Activated naive CD4-positive, alpha-beta T cell (primary cell): Measurements from ENCODE around the gene MYH3.
"Not testable (repeated sequence)": the region's sequence is repeated elsewhere in the genome, so short reads cannot be mapped to it uniquely, and the experiment has no call there.

Source experiments
- DNase-seq, 4 experiments: peaks; one replicate each; lab custom pipeline; 2025; lab: John Stamatoyannopoulos, UW

Gene MYH3

DNA sequence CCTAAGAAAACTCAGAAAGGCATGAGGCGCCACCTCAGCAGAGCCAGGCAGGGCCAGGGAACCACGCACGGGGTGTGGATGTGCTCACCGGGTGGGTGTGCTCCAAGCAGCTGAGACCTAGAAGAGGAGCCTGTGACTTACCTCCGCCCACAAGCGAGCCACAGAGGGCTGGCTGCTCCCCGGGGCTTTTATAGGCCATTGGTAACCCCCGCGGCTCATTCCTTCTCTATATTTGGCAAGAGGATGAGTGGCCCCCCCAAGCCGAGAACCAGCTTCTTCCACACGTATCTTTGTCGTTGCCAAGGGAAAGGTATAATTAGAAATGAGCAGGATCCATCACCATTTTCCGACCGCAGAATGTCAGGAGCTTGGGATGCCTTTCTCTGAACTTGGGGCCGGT, at the start of gene MYH3:
TSS of gene MYH3 (minus strand) at position 162 of the 400 bp plus-strand sequence. CDS start 2,245 bp downstream, outside the sequence.
- no peak for DNase-seq

DNA sequence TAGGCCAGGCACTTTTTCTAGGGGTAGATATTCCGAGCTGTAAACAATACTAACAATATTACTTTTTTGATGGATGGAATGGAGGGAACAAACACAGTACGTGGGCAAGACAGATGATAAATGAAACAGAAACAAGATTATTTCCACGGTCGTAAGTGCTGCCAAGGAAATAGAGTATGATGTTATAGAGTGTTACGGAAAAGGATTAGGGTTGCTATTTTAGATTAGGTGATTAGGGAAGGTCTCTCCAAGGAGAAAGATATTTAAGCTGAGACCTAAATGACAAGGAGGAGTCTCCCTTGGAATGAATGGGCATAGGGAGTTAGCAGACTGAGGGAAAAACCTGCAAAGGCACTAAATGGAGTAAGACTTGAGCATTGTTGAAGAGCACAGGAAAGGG, 48.6 kb upstream of the MYH3 start:
- no peak for DNase-seq

DNA sequence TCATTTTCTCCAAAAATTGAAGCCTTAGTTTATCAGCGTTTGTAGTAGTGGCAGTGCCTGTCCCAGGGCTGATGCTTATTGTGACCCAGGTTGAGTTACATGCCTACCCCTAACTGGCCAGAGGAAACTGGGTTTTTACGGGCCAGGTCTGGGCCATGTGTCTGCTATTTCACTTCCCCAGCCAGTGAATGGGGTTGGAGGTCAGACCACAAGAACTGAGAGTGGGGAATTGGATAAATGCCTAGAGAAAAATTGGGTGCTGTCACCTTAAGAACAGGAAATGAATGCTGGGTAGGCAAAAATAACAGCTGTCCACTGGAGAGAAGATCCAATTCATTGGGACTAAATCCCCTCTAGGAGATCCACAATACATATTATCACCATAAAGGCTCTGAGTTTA, 45.5 kb upstream of the MYH3 start:
- DNase-seq = no peak

DNA sequence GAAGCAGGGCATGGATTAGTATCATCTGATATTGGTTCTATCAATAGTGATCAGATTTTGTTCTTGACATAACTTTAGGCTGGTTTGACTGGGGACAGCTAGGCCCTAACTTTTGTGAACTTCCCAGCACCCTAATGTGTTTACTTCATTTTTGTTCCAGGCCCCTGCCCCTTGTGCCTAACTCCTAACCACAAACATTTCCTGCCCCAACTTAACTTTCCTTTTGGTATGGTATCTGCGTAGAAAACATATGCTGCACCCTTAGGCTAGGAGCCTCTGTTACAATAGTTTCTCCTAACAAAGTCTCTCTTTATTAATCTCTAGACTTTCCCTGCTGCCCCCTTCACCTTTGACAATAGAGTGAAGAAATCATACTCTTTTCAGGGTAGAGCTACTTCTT, 42.7 kb upstream of the MYH3 start:
- no peak for DNase-seq

DNA sequence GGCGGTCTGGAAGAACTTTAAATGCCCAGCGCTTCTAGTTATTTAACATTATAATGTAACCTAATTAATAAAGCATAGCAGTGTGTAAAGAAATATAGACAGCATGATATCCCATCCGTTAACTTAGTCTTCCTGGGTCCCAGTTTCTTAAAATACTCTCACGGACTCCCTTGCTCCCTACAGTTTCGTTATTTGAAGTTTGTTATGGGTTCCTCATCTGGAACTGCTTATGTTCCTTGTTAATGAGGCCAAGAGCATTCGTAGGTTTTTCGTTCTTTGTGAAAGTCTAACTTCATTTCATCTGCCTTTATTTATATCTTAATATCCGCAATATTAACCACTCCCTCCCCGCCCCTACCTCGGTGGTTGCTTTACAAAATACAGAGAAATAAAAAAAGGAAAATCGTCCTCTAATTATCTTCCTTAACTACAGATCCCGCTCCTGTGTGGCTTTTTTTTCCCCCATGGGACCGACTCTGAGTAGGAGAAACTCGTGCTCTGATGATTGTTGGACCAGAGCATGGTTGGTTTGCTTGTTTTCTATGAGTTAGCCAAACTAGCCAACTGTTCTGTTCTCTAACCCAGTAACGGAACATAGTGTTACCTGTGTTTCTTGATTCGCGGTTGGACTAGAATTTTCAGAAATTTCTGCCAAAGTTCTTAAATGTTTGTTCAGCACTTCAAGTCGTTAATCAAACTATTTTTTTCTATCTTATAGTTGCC, 41.1 kb upstream of the MYH3 start:
- DNase-seq = no peak

DNA sequence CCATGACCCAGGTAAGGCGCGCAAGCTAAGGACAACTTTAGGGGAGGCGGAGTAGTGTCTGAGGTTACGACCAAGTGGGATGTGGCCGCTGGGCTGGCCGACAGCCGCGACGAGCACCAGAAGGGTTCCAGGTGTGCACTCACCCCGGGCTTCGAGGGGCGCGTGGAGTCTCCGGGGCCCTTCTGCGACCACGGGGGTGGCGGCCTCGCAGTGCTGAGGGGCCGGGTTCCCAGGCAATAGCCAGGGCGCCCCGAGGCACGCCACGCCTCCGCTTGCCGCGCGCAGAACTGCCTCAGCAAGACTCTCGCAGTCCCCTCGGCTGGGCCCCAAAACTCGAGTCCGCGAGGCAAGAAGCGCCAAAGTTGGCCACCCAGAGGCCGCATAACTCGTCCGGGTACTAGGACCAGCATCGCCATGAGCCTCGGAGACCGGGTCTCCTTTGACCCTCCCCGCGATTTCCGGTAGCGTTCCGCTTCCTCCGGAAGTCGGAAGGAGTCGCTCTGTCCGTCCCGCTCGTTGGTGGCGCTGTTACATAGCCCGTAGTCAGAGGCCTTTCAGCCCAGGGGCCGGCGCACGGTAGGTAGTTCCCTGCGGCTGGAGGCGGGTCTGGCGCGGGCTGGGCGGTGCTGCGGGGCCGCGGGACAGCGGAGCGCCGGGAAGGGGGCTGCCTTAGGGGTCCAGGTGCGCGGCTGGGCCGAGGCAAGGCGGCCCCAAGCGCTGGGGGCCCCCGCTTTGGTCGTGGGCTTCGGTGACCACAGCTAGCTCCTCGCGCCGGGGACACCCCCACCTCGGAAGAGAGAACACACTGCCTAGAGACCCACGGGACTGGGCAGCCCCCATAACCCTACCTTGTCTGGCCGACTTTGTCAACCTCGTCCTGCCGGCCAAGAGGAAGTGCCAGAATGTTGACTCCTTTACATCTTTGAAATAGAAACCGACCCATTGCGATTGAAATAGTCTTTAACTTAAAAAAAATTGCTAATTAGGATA, 40.3 kb upstream of the MYH3 start, which contains the start of the genes ADPRM and SCO1:
TSS of gene ADPRM (plus strand) at position 503 of the 990 bp plus-strand sequence. CDS start 7,333 bp downstream, outside the sequence.
TSS of gene SCO1 (minus strand) at position 442 of the 990 bp plus-strand sequence. CDS start at position 416, 26 bp downstream.
- peak; percentile 67 to 82 (median 78) for DNase-seq

DNA sequence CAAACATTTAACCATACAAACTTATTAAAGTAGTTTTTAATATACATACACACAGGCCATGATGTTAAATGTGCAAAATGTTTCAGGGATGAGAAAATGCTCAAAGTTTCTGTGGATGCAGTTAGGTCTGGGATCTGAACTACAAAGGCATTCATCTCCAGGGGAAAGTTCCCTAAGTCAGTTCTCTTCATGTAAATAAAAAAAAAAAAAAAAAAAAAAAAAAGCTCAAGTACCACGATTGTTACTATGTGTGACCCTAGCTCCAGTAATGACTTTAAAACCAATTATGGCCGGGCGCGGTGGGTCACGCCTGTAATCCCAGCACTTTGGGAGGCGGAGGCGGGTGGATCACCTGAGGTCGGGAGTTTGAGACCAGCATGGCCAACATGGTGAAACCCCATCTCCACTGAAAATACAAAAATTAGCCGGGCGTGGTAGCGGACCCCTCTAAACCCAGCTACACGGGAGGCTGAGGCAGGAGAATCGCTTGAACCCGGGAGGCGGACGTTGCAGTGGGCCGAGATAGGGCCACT, 38.8 kb upstream of the MYH3 start:
- not testable (repeated sequence) for DNase-seq

DNA sequence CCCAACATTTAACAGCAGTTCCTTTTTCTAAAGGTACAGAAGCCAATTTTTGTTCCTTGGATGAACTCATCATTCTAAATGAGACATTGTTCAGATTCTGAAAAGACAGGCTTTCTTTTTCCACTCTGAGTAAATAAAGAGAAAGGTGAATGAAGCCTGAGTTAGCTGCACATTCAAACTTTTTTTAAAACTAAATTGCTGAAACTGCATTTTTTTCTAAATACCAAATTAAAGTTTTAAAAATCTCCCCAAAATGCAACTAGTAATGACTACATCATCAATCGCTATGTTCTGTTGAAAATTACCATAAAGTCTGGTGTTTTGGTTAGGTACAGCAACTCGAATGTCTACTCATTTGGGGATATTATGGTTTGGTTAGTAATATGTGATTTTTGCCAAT, 30.4 kb upstream of the MYH3 start:
- no peak for DNase-seq

DNA sequence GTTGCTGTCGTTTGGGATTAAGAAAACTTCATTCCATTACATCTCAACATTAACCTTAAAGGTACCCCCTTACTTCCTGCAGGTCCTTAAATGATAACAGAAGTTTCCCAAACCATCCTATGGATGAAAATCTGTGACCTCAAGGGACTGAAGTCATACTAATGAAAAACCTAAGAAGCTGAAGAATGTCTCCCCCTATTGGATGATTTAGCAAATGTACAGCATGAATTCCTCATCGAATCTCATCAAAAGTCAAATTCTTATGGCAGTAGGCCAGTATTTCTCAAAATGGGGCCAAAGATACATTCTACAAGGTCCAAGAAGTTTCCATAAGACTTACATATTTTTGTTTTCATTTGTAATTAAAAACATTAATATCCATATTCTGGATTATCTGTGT, 26.7 kb upstream of the MYH3 start:
- no peak for DNase-seq

DNA sequence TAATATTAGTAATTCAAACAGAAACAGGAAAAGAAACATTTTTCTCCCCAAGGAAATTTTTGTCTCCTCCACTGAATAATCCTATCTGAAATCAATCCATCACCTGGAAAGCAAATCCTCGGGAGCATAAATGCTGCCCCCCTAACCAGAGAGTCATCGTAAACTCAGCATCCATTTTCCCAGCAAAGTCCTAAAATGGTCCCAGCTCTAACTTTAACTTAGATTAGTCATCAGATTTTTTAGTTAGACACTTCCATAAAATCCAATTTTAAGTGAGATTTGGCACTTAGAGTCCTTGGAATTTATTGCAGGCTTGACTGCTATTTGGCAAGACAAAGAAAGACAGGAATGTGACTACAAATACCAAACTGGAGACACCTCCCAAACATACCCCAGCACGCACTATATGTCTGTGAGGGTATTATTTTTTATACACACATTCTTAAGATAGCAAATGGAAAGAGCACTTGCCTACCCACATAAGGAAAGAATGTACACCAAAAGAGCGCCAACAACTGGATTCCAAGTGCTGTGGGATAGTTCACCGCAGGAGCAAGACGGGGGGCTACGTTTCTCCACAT, 24.8 kb upstream of the MYH3 start:
- DNase-seq = no peak

DNA sequence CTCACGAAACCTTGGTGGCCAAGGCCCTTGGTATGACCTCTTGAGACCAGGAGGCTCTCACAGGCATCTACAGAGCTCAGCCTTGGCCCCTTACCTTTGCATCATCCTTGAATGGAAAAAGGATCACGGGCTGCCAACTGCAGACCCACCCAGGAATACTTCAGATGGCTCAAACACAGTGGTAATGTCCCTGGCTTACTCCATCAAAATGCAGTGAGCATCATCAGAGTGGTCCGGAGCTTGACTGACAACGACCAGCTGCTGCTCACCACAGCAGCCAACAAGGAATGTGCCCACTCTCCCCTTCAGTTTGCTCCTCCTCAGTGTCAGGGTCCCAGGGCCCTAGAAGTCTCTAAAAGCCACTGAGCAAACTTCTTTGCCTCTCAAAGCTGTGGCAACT, 17.6 kb upstream of the MYH3 start:
- DNase-seq = no peak

DNA sequence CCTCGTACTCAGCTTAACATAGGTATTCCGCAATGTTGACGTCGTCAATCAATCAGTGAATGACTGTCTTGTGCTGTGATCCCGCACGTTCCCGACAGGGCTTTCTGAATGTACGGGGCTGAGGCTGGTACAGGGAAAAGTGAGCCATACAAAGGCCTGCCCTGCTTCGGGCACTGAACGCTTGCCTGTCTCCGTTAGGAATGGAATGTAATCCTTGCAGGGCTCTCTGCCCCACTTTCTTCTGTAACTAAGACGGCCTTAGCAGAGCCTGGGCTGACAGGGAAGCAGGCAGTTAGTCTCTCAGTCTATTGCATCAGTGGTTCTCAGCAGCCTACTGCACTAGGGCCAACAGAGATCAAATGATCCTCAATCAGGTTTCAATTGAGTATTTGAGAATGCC, 16.2 kb upstream of the MYH3 start:
- no peak for DNase-seq

DNA sequence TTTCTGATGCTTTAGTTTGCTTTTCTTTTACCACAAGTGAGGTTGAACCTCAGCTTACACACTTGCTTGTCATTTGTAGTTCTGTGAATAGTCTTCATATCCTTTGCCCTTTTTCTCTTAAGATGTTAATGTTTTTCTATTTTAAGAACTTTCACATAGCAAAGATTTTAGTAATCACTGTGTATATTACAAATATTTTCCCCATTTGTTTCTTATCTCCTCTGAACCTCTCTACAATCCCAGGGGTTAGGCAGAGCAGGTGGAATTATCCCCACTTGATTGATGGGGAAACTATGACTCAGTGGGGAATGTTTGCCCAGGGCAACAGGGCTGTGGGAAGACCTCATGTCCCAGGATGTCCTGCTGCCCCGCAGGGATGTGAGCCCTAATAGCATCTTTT, 11.7 kb upstream of the MYH3 start:
- DNase-seq = no peak

DNA sequence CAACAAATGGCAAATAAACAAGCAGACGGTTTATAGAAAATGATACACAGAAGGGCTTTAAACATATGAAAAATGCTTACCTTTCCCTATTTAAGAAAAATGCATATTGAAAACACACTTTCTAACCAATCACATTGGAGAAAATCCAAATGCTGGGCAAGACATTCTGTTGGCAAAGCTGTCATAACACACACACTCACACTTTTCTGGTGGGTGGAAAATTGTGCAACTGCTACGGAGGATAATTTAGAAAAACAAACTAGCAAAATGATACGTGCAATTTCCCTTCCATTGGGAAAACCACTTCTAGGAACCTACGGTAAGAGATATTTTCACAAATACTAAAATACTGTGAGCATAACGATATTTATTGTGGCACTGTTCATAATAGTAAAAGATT, 9.8 kb upstream of the MYH3 start:
- DNase-seq = no peak

DNA sequence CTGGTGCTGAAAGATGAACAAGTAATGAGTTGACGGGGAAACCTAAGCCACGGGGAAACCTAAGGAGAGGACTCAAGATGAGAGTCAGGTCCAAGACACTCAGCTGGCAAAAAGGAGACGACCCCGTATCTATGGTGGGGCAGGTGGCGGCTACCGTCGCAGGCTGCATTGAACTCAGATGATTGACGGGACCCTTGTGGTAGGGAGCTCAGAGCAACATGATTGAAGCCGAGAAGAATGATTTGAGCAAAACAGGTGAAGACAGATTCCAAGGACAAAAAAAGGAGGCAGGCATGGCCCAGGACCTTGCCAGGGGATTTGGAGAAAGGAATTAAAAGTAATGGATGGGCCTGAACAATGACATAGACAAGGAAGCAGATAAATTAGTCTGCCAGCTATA, 7.5 kb upstream of the MYH3 start:
- no peak for DNase-seq

DNA sequence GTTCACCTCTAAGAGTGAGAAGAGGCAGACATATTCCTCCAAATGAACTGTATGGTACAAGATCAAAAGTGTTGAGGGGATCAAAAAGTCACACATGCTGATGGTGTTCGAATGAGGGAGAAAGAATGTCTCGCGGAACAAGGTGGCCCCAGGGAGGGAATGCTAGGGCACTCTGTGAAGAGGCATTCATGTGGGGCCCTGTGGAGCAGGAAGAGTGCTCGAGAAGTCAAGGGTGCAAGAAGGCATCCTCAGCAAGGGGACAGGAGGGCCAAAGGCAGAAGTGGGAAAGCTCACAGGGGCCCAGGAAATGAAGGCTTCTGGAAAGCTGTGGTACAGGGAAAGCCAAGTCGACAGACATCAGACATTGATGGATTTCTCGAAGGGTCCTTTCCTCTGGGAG, 6.1 kb upstream of the MYH3 start:
- DNase-seq = no peak

DNA sequence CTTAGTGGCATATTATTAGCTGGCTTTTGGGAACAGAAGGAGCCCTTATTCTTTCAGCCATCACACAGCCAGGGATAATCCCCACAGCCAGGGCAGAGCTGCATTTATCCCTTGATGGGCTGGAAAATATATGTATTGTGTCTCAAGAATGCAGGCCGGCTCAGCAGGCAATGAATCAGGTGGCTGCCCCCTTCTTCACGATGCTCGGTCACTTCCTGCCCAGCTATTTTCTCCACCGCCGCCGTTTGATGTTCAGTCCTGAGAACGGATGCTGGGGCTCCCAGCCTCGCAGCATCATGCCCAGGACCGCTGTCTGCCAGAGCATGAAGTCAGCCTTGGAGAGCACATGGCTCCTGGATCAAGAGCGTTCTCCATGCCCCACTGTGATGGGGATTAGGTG, 4.3 kb upstream of the MYH3 start:
- DNase-seq = no peak

DNA sequence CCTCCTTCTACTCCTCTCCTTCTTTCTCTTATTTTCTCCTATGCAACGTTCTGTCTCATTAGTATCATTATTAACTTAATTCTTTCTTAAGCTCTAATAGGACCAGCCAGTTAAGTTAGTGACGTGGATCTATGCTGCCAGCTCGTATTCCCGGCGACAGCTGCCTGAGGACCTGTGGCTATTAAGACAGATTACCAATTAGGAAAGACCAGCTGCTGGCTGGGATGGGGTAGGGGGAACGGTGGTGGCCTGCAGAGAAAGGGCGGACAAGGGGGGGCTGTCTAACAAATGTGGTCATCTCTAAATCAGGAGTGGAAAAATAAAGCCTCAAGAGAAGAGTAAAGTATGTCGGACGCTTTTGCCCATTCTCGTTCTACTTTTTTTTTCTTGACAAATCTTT, 770 bp upstream of the MYH3 start:
- DNase-seq = no peak

DNA sequence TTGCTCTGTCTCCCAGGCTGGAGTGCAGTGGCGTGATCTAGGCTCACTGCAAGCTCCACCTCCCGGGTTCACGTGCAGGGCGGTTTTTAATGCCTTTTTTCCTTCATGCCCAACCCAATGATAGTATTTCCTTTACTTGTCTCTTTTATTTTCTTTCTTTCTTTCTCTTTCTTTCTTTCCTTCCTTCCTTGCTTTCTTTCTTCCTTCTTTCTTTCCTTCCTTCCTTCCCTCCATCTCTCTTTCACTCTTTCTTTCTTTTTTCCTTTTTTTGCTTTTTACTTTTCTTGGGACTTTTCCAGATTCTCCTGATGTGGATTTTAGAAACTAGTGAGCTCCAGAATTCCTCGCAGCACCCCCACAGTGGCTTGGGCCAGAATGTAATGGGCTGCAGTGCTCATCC, 3.1 kb downstream of the MYH3 start:
- no peak for DNase-seq

DNA sequence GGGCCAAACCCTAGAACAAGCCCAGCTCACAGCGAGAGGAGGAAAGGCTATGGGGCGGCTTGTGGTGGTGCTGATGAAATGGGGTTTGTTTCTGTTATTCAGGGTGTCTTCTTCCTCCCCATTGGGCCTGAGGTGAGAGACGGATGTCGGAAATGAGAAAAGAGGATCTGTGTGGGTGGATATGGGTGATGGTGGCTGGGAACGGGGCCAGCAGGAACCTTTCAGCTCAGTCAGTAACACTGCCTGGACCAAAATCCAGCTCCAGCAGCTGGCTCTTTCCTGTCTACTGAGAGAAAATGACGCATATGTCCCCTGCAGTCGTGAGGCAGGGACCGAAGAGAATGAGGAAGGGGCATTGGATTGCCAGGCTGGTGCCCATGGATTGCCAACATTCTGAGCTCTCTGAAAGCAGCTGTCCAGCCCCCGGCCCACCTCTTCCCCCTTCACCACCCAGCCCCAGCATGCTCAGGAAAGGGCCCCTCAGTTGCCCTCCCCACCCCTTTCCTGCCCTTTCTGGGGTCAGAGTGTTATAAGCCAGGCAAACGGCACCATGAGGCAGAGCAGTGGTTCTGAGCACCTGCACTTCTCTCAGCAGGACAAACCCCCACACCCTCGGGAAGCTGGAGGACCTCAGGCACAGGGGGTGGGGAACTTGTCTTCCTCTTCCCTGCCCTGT, 4.0 kb downstream of the MYH3 start:
- no peak for DNase-seq

DNA sequence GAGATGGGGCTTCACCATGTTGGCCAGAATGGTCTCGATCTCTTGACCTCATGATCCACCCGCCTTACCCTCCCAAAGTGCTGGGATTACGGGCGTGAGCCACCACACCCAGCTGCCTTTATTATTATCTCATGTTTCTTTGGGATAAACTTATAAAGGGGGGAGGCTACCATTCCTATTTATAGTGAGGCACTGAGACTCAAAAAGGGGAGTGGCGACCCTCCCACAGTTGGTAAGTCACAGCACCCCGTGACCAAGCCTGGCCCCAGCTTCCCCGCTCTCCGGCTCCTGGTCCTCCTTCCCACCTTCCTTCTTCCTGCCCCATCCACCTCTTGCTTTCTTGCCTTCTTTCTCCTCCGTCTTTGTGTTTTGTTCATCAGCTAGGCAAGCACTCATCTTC, 5.2 kb downstream of the MYH3 start:
- DNase-seq = no peak

DNA sequence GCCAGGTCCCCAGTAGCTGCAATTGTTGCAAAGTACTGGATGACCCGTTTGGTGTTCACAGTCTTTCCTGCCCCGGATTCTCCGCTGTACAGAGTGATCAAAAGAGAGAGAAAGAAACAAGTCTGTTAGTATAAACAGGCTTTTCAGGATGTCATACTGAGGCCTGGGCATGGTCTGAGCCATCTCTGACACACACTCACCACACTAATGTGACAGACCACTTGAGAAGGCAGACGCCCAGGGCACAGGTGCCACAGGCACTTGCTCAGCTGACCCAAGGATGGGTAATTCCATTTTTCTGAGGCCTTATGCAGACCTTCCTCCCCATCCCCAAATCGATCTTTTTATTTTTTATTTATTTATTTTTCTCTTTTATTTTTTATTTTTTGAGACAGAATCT, 7.5 kb downstream of the MYH3 start:
- no peak for DNase-seq
